Measurements from ENCODE around the gene CCDC157. TPM values are rescaled to one million over a fixed set of nuclear protein-coding genes. Genes with fewer than 3 reads are reported as not detected.
"Not testable (repeated sequence)": the region's sequence is repeated elsewhere in the genome, so short reads cannot be mapped to it uniquely, and the experiment has no call there.

CCDC157 gene
- total RNA-seq, 2 donors from 2014 or later: 6.1 to 7.2 TPM

DNA sequence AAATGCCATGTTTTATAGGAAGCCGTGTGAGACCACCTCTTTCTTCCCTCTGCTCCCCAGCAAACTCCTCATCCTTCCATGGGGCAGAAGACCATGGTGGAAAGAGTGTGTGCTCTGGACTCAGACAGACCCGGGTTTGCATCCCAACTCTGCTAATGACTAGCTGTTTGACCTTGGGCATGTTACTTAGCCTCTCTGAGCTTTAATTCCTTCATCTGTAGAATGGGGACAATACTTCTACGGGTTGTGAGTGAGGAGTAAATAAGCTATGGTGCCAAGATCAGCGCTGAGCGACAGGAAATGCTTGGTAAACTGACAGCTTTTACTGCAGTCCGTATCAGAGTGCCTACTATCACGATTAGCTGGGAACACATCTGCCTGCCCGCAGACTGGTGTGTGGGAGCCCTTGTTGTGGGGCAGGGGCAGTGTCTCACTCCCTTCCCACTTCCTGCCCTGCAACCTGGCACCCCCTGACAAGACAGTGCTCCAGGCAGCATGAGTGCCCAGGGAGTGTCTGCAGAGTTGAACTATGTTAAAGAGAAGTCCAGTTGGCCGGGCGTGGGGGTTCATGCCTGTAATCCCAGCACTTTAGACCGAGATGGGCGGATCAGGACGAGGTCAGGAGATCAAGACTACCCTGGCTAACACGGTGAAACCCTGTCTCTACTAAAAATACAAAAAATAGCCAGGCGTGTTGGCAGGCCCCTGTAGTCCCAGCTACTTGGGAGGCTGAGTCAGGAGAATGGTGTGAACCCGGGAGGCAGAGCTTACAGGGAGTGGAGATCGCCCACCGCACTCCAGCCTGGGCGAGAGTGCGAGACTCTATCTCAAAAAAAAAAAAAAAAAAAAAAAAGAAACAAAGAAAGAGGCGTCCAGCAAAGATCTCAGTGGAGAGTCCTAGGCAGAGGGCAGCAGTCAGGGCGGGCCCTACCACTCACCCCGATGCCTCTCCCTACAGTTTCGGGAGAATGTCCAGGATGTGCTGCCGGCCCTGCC, 42.2 kb downstream of the CCDC157 start:
- H3K27ac ChIP-seq (ENCODE audit: low read depth, low read length): no peak overlapping the region
- H3K9me3 ChIP-seq (ENCODE audit: control insufficient read depth, low read length): no peaks in the 10 kb centered on the region
- Mint-ChIP-seq H3K4me1 (peaks cover 24% of the 10 kb centered on the region), H3K36me3 (ENCODE audit: low read depth) (peaks cover 15% of the 10 kb centered on the region), H3K27me3 (ENCODE audit: insufficient read depth) (peaks cover 44% of the 10 kb centered on the region), H3K9me3 (no peaks in the 10 kb centered on the region), H3K27ac (peak overlapping the region; percentile 55), H3K4me3 (peak overlapping the region; percentile 71)
- H3K27me3 ChIP-seq (ENCODE audit: control insufficient read depth, insufficient read depth, low read length, poor library complexity, severe bottlenecking): peaks cover 15% of the 10 kb centered on the region
- peak overlapping the region; percentile 84 for H3K4me3 ChIP-seq (ENCODE audit: low read length)
- 88% methylated on average over 16 to 23 of the region's 25 CpGs for WGBS, 2 experiments (ENCODE audit: insufficient coverage in 1 of 2, insufficient read length in 1 of 2)
- H3K9ac ChIP-seq (ENCODE audit: extremely low read depth, low read length, poor library complexity, severe bottlenecking): no peak overlapping the region
- no peak for TF ChIP-seq CTCF (conservative IDR thresholded peaks at IDR 0.05)
- no peak for DNase-seq
- H3K4me1 ChIP-seq (ENCODE audit: control insufficient read depth, insufficient read depth, low read length): peaks cover 3% of the 10 kb centered on the region
- peaks cover 12% of the 10 kb centered on the region for H3K36me3 ChIP-seq (ENCODE audit: control insufficient read depth, insufficient read depth, low read length)

DNA sequence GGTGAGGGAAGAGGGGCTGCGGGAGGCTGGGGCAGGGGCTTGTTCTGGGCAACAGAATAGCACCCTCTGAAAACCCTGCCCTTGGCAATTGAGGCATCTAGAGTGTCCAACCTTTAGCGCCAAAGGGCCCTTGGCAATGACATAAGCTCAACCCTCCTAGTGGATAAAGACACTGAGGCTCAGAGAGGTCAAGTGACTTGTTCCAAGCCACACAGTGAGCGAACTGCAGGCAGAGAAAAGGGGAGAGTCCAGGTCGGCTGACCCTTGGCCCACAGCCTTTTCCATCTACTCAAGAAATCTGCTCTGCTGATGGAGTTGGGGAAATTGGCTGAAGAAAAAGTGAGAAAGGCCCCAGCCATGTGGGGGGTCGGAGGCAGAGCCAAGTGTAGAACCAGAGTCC, 42.9 kb downstream of the CCDC157 start:
- no peak for TF ChIP-seq CTCF (conservative IDR thresholded peaks at IDR 0.05)
- WGBS, 2 experiments (ENCODE audit: insufficient coverage in 1 of 2, insufficient read length in 1 of 2): 87 to 90% methylated on average over 4 to 5 of the region's 5 CpGs
- DNase-seq: no peak
- H3K27me3 Mint-ChIP-seq (ENCODE audit: insufficient read depth): peaks cover 43% of the 10 kb centered on the region
- H3K4me3 Mint-ChIP-seq: no peak overlapping the region
- Histone ChIP-seq H3K27ac (ENCODE audit: low read depth, low read length) (no peak overlapping the region), H3K4me1 (ENCODE audit: control insufficient read depth, insufficient read depth, low read length) (peaks cover 3% of the 10 kb centered on the region), H3K36me3 (ENCODE audit: control insufficient read depth, insufficient read depth, low read length) (peaks cover 17% of the 10 kb centered on the region), H3K9me3 (ENCODE audit: control insufficient read depth, low read length) (no peaks in the 10 kb centered on the region), H3K27me3 (ENCODE audit: control insufficient read depth, insufficient read depth, low read length, poor library complexity, severe bottlenecking) (peaks cover 15% of the 10 kb centered on the region), H3K4me3 (ENCODE audit: low read length) (no peak overlapping the region), H3K9ac (ENCODE audit: extremely low read depth, low read length, poor library complexity, severe bottlenecking) (no peak overlapping the region)
- no peak overlapping the region for H3K27ac Mint-ChIP-seq
- peaks cover 17% of the 10 kb centered on the region for H3K36me3 Mint-ChIP-seq (ENCODE audit: low read depth)
- H3K4me1 Mint-ChIP-seq: peaks cover 24% of the 10 kb centered on the region
- no peaks in the 10 kb centered on the region for H3K9me3 Mint-ChIP-seq

- Histone ChIP-seq H3K27me3 (ENCODE audit: control insufficient read depth, insufficient read depth, low read length, poor library complexity, severe bottlenecking) (peaks cover 15% of the 10 kb centered on the region), H3K36me3 (ENCODE audit: control insufficient read depth, insufficient read depth, low read length) (peaks cover 17% of the 10 kb centered on the region), H3K4me1 (ENCODE audit: control insufficient read depth, insufficient read depth, low read length) (peaks cover 3% of the 10 kb centered on the region), H3K9me3 (ENCODE audit: control insufficient read depth, low read length) (no peaks in the 10 kb centered on the region), H3K9ac (ENCODE audit: extremely low read depth, low read length, poor library complexity, severe bottlenecking) (no peak overlapping the region), H3K27ac (ENCODE audit: low read depth, low read length) (no peak overlapping the region), H3K4me3 (ENCODE audit: low read length) (no peak overlapping the region)
- no peaks in the 10 kb centered on the region for H3K9me3 Mint-ChIP-seq
- peaks cover 20% of the 10 kb centered on the region for H3K36me3 Mint-ChIP-seq (ENCODE audit: low read depth)
- 91 to 100% methylated on average over 1 of the region's 1 CpG for WGBS, 2 experiments (ENCODE audit: insufficient coverage in 1 of 2, insufficient read length in 1 of 2)
- DNase-seq: no peak
- H3K4me1 Mint-ChIP-seq: peaks cover 24% of the 10 kb centered on the region
- peaks cover 42% of the 10 kb centered on the region for H3K27me3 Mint-ChIP-seq (ENCODE audit: insufficient read depth)
- no peak for TF ChIP-seq CTCF (conservative IDR thresholded peaks at IDR 0.05)
- no peak overlapping the region for H3K4me3 Mint-ChIP-seq
- H3K27ac Mint-ChIP-seq: no peak overlapping the region
Measured at GRCh38 chr22:30400159-30400558, 43.4 kb downstream of the CCDC157 start.

DNA sequence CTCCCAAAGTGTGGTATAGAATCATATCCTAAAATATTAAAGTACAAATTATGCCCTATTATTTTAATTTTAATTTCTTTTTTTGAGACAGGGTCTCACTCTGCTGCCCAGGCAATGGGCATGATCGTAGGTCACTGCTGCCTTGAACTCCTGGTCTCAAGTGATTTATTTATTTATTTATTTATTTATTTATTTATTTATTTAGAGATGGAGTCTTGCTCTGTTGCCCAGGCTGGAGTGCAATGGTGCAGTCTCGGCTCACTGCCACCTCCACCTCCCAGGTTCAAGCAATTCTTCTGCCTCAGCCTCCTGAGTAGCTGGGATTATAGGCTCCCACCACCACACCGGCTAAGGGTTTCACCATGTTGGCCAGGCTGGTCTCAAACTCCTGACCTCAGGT, 44.2 kb downstream of the CCDC157 start:
- not testable (repeated sequence) for H3K27ac Mint-ChIP-seq; DNase-seq; H3K9me3 ChIP-seq (ENCODE audit: control insufficient read depth, low read length); H3K4me1 ChIP-seq (ENCODE audit: control insufficient read depth, insufficient read depth, low read length); H3K9ac ChIP-seq (ENCODE audit: extremely low read depth, low read length, poor library complexity, severe bottlenecking); H3K4me3 ChIP-seq (ENCODE audit: low read length); H3K9me3 Mint-ChIP-seq; H3K4me3 Mint-ChIP-seq; H3K27ac ChIP-seq (ENCODE audit: low read depth, low read length)
- Mint-ChIP-seq H3K36me3 (ENCODE audit: low read depth) (peaks cover 21% of the 10 kb centered on the region), H3K27me3 (ENCODE audit: insufficient read depth) (peaks cover 33% of the 10 kb centered on the region), H3K4me1 (peaks cover 24% of the 10 kb centered on the region)
- 86 to 95% methylated on average over 2 of the region's 3 CpGs for WGBS, 2 experiments (ENCODE audit: insufficient coverage in 1 of 2, insufficient read length in 1 of 2)
- peaks cover 17% of the 10 kb centered on the region for H3K36me3 ChIP-seq (ENCODE audit: control insufficient read depth, insufficient read depth, low read length)
- peaks cover 11% of the 10 kb centered on the region for H3K27me3 ChIP-seq (ENCODE audit: control insufficient read depth, insufficient read depth, low read length, poor library complexity, severe bottlenecking)

All from endodermal cell (in vitro differentiated cells).